NCI-H1092 treated with DMSO at 0.1 percent for 48 hours (cell line): ENCODE results near the gene NFKB2.

Experiments used
- DNase-seq: peaks from one replicate; lab custom pipeline; 2025; lab: John Stamatoyannopoulos, UW

Gene NFKB2

GRCh38 chr10:102451105-102451969 is 55.8 kb downstream of the NFKB2 start, which contains the start of gene C10orf95:
TSS of gene C10orf95 (minus strand) at chr10:102451543. CDS start at chr10:102451093, 450 bp downstream.
- DNase-seq, result peak; percentile 6
